Ishikawa (cell line): ENCODE results near the gene PSTPIP1.

Source experiments
- CEBPB ChIP-seq: IDR thresholded peaks from 2 replicates; pipeline ENCODE4 v1.6.1; 2012
- CREB1 ChIP-seq: IDR thresholded peaks from 2 replicates; pipeline ENCODE4 v1.6.1; 2012; ENCODE audit warnings: low read depth
- EGR1 ChIP-seq: IDR thresholded peaks from 2 replicates; pipeline ENCODE4 v1.6.1; 2012
- EP300 ChIP-seq: IDR thresholded peaks from 2 replicates; pipeline ENCODE4 v1.6.1; 2012; ENCODE audit warnings: borderline replicate concordance
- FOXM1 ChIP-seq: IDR thresholded peaks from 2 replicates; pipeline ENCODE4 v1.6.1; 2012; ENCODE audit warnings: low read depth, borderline replicate concordance
- NFIC ChIP-seq: IDR thresholded peaks from 2 replicates; pipeline ENCODE4 v1.6.1; 2012
- RAD21 ChIP-seq: IDR thresholded peaks from 2 replicates; pipeline ENCODE4 v1.6.1; 2012; ENCODE audit warnings: low read depth
- TAF1 ChIP-seq: IDR thresholded peaks from 2 replicates; pipeline ENCODE4 v1.6.1; 2012; ENCODE audit warnings: low read depth, mild to moderate bottlenecking
- TCF12 ChIP-seq: IDR thresholded peaks from 2 replicates; pipeline ENCODE4 v1.6.1; 2012; ENCODE audit warnings: low read depth
- TEAD4 ChIP-seq: IDR thresholded peaks from 2 replicates; pipeline ENCODE4 v1.6.1; 2012
- YY1 ChIP-seq: IDR thresholded peaks from 2 replicates; pipeline ENCODE4 v1.6.1; 2012; ENCODE audit warnings: low read depth
- ZBTB7A ChIP-seq: IDR thresholded peaks from 2 replicates; pipeline ENCODE4 v1.6.1; 2012; ENCODE audit warnings: low read depth
- TF ChIP-seq, protein P1 (sequence below): IDR thresholded peaks from 2 replicates; pipeline ENCODE4 v1.6.1; 2012
- TF ChIP-seq, protein P2 (sequence below): IDR thresholded peaks from 2 replicates; pipeline ENCODE4 v1.6.1; 2012
- TF ChIP-seq, protein P3 (sequence below): IDR thresholded peaks from 2 replicates; pipeline ENCODE4 v1.6.1; 2012; ENCODE audit warnings: low read depth, mild to moderate bottlenecking

The PSTPIP1 gene

DNA sequence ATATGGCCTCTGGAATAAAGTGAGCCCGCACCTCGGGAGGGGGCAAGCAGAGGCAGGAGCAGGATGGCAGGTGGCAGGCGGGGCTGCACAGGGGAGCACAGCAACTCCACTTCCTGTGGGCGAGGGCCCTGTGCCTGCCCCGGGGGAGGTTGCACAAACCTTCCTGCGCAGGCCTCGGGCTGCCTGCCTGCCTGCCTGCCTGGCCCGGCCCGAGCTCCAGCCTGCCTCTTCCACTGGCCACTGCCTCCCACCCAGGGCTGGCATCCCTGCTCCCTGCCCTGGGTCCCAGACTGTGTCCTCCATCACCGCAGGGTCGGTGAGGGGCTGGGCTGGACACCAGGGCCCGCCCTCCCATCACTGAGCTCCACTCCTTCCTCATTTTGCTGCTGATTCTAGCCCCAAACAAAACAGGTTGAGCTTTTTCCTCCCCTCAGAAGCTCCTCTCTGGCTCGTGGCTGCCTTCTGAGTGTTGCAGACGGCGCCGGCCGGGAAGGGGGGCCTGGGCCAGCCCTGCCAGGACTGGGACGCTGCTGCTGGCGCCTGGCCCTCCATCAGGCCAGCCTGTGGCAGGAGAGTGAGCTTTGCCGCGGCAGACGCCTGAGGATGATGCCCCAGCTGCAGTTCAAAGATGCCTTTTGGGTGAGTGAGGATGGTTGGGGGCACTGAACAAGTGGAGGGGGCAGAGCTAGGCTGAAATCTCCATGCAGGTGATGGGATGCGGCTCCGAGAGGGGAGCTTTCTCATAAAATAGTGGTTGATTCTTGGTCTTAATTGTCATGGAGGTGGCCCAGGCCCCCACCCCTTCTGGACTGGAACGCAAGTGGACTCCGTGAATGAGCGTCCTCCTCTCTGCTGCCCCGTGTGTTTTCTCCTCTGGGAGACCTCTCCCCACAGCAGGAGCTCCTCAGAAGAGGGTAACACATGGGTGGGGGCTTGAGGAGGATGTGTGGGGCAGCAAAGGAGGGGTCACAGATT is at the start of gene PSTPIP1:
PSTPIP1 (plus strand) TSS at position 156 of the 975 bp plus-strand sequence; CDS start at position 604, 448 bp downstream.
- TF ChIP-seq YY1, result no peak
- TF ChIP-seq ZBTB7A, result no peak
- no peak for TF ChIP-seq CREB1
- no peak for TF ChIP-seq TAF1
- TF ChIP-seq EGR1, result no peak
- TF ChIP-seq, protein P1, sequence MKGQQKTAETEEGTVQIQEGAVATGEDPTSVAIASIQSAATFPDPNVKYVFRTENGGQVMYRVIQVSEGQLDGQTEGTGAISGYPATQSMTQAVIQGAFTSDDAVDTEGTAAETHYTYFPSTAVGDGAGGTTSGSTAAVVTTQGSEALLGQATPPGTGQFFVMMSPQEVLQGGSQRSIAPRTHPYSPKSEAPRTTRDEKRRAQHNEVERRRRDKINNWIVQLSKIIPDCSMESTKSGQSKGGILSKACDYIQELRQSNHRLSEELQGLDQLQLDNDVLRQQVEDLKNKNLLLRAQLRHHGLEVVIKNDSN, result no peak
- no peak for TF ChIP-seq TEAD4
- no peak for TF ChIP-seq CEBPB
- TF ChIP-seq NFIC, result no peak

DNA sequence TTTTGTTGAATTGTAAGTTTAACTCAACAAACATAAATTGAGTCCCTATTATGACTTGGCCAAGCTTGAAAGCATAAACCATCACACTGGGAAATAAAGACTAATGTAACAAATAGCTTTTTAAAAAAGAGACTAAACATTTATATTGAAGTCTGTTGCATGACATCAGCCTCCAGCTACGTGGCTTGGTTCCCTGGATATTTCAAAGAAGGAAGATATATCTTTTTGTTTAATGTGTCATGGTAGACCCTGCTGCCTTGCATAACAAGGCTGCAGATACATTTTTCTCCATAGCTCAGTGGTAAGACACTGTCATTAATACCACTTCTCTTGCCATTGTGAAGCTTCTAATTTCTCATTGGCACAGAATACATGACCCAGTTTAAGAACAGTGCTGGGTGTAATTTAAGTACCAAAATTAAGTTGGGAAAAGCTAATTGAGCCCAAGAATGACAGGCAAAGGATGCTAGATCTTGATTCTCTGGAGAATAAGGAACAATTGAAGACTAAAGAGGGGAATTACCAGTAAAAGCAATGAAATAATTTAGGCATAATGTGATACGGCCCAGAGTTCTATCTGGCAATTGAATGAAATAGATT is 49.3 kb upstream of the PSTPIP1 start:
- TF ChIP-seq, protein P1, result no peak
- no peak for TF ChIP-seq CEBPB
- no peak for TF ChIP-seq EGR1
- TF ChIP-seq, protein P2, sequence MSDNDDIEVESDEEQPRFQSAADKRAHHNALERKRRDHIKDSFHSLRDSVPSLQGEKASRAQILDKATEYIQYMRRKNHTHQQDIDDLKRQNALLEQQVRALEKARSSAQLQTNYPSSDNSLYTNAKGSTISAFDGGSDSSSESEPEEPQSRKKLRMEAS, result no peak
- no peak for TF ChIP-seq RAD21
- no peak for TF ChIP-seq NFIC
- TF ChIP-seq FOXM1, result no peak

DNA sequence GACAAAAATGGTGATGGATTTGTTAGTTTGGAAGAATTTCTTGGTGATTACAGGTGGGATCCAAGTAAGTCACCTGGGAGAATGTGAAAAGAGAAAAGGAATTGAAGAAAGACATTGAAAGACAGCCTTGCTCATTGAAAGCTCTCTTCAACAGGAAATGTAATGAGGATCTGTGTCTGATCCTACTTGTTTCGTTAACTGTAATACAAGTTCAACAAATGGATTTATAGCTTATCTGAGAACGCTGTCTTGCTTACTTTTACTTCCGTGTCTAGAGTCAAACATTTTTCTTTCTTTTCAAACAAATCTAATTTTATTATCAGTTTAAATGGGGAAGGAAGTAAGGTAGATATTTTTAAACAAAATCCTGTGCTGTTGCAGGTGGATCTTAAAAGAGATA is 47.5 kb upstream of the PSTPIP1 start:
- no peak for TF ChIP-seq TCF12

DNA sequence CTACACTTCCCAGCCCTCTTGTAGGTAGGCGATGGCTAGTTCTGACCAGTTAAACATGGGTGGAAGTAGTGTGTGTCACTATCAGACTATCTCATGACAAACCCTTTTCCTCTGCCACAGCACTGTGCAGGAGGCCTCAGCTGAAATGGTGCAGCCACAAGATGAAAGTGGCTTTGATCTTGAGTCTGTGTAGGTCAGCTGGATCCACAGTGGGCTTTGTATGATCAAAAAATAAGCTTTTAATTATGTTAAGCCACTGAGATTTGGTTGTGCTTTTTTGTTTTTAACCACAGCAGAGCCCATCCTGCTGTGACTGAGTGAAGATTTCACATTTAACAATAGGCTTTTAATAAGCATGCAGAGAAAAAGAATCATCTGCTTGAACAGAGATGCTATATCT is 43.7 kb upstream of the PSTPIP1 start:
- no peak for TF ChIP-seq CEBPB

DNA sequence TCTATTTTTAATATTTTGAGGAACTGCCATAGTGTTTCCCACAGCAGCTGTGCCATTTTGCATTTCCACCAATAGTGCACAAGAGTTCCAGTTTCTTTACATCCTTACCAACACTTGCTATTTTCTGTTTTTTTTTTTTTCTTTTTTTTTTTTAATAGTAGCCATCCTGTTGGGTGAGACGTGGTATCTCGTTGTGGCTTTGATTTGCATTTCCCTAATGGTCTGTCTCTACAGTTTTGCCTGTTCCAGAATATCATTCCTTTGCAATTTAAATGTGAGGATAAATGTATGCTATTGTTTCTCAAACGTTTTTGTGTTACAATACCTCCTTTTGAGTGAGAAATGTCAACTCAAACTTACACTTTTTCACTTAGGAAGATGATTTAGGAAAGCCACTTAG is 41.0 kb upstream of the PSTPIP1 start:
- TF ChIP-seq, protein P2, result no peak
- TF ChIP-seq TCF12, result no peak
- TF ChIP-seq CREB1, result no peak
- TF ChIP-seq ZBTB7A, result no peak
- no peak for TF ChIP-seq NFIC
- no peak for TF ChIP-seq EGR1
- TF ChIP-seq TAF1, result no peak
- no peak for TF ChIP-seq RAD21
- TF ChIP-seq FOXM1, result no peak
- TF ChIP-seq, protein P3, sequence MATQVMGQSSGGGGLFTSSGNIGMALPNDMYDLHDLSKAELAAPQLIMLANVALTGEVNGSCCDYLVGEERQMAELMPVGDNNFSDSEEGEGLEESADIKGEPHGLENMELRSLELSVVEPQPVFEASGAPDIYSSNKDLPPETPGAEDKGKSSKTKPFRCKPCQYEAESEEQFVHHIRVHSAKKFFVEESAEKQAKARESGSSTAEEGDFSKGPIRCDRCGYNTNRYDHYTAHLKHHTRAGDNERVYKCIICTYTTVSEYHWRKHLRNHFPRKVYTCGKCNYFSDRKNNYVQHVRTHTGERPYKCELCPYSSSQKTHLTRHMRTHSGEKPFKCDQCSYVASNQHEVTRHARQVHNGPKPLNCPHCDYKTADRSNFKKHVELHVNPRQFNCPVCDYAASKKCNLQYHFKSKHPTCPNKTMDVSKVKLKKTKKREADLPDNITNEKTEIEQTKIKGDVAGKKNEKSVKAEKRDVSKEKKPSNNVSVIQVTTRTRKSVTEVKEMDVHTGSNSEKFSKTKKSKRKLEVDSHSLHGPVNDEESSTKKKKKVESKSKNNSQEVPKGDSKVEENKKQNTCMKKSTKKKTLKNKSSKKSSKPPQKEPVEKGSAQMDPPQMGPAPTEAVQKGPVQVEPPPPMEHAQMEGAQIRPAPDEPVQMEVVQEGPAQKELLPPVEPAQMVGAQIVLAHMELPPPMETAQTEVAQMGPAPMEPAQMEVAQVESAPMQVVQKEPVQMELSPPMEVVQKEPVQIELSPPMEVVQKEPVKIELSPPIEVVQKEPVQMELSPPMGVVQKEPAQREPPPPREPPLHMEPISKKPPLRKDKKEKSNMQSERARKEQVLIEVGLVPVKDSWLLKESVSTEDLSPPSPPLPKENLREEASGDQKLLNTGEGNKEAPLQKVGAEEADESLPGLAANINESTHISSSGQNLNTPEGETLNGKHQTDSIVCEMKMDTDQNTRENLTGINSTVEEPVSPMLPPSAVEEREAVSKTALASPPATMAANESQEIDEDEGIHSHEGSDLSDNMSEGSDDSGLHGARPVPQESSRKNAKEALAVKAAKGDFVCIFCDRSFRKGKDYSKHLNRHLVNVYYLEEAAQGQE, result no peak
- no peak for TF ChIP-seq YY1
- TF ChIP-seq TEAD4, result no peak
- TF ChIP-seq EP300, result no peak
- no peak for TF ChIP-seq CEBPB
- TF ChIP-seq, protein P1, result no peak

DNA sequence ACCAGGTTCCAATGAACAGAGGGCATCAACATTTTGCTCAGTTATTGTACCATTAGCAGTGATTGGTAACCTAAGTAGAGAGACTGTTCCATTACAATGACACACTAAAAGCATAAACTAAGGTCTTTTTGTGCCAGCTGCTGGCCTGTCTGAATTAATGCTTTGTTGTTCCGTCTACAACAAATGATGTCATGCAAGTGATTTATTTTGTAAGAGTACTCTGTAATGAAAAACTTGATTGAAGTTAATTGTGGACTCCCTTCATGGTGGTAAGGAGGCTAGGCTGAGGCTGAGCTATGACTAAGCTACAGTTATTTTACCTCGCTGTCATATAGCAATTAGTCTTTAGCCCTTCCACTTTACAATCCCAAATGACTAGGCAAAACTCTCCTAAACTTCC is 40.2 kb upstream of the PSTPIP1 start:
- TF ChIP-seq, protein P2, result no peak
- TF ChIP-seq CEBPB (no peak), ZBTB7A (no peak)

DNA sequence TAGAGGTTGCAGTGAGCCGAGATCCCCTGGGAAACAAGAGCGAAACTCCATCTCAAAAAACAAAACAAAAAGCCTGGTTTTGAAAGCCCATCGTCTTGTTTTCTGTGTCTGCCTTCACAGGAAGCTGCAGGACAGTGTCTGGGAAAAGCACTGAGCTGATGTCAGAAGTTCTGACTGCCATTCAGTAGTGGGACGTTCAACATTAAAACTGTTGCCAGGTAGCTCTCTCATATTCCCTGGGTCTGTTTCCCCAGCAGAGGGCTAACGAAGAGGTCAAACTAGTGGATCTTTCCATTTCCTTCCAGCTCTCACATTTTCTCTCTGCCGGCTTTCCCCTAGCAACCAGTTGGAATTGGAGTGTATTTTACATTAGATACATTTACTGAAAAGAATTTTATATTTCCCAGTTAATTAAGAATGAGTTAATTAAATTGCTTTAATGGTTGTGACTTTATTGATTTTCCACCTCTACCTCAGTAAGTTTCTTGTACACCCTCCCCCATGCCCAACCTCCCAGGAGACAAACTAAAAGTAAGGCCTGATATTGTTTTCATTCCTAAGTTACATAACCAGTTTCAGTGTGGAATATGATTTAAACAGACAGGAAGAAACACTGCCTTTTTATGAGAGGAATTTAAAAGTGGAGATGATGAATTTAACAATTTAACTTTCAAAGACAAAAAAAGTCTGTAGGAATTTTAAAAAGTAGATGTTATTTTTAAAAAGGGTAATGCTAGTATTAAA is 33.5 kb upstream of the PSTPIP1 start:
- TF ChIP-seq EP300, result no peak
- TF ChIP-seq, protein P1, result no peak
- no peak for TF ChIP-seq CREB1
- TF ChIP-seq RAD21, result no peak
- TF ChIP-seq NFIC, result no peak
- no peak for TF ChIP-seq CEBPB
- TF ChIP-seq, protein P2, result no peak
- TF ChIP-seq, protein P3, result no peak
- TF ChIP-seq EGR1, result no peak
- no peak for TF ChIP-seq TCF12
- no peak for TF ChIP-seq TEAD4
- no peak for TF ChIP-seq YY1
- TF ChIP-seq ZBTB7A, result no peak
- no peak for TF ChIP-seq TAF1
- TF ChIP-seq FOXM1, result no peak
